Loucy (cell line): Measurements from ENCODE around the gene RECQL5.

Source experiments
- H2AFZ ChIP-seq: fragments of 200-600 bp; sonication (generic); 2 replicates; pipeline ENCODE4 v1.6.0; 2016; ENCODE audit warnings: antibody characterized with exemption, mild to moderate bottlenecking, low read length, moderate library complexity
- H3F3A ChIP-seq: fragments of 200-600 bp; 2 replicates; pipeline ENCODE4 v1.6.0; 2016; ENCODE audit warnings: antibody characterized with exemption, low read depth, mild to moderate bottlenecking
- H3K27me3 ChIP-seq: fragments of 200-600 bp; sonication (generic); 2 replicates; pipeline ENCODE4 v1.6.1; 2014; ENCODE audit warnings: low read length, mild to moderate bottlenecking; ENCODE audit not compliant: insufficient read depth, poor library complexity, severe bottlenecking
- H3K36me3 ChIP-seq: fragments of 200-600 bp; sonication (generic); 2 replicates; pipeline ENCODE4 v1.6.1; 2016; ENCODE audit warnings: low read length; ENCODE audit not compliant: insufficient read depth
- H3K4me1 ChIP-seq: fragments of 200-600 bp; sonication (generic); 2 replicates; pipeline ENCODE4 v1.5.1; 2014; ENCODE audit warnings: low read length, mild to moderate bottlenecking; ENCODE audit not compliant: insufficient read depth, poor library complexity, severe bottlenecking
- H3K4me2 ChIP-seq: fragments of 200-600 bp; sonication (generic); 2 replicates; pipeline ENCODE4 v1.6.0; 2014; ENCODE audit warnings: antibody characterized with exemption, low read length, low read depth, mild to moderate bottlenecking; ENCODE audit not compliant: poor library complexity, severe bottlenecking
- H3K4me3 ChIP-seq: fragments of 200-600 bp; sonication (generic); 2 replicates; pipeline ENCODE4 v1.5.1; 2014; ENCODE audit warnings: low read length, mild to moderate bottlenecking, mixed read lengths; ENCODE audit not compliant: poor library complexity, severe bottlenecking
- H3K79me2 ChIP-seq: fragments of 200-600 bp; sonication (generic); 2 replicates; pipeline ENCODE4 v1.6.1; 2014; ENCODE audit warnings: low read length; ENCODE audit not compliant: insufficient read depth
- H3K9ac ChIP-seq: fragments of 200-600 bp; sonication (generic); 2 replicates; pipeline ENCODE4 v1.6.0; 2014; ENCODE audit warnings: mild to moderate bottlenecking, low read depth, low read length, moderate library complexity; ENCODE audit not compliant: poor library complexity, severe bottlenecking
- H3K9me2 ChIP-seq: fragments of 200-600 bp; sonication (generic); replicated peaks from 2 replicates; pipeline ENCODE4 v1.6.1; 2016; ENCODE audit warnings: low read depth, low read length, mixed read lengths
- H3K9me3 ChIP-seq: fragments of 200-600 bp; sonication (generic); 2 replicates; pipeline ENCODE4 v1.6.1; 2014; ENCODE audit warnings: mild to moderate bottlenecking, antibody characterized with exemption, low read length, low read depth; ENCODE audit not compliant: insufficient read depth
- H4K20me1 ChIP-seq: fragments of 200-600 bp; sonication (generic); 2 replicates; pipeline ENCODE4 v1.6.0; 2014; ENCODE audit warnings: antibody characterized with exemption, low read length, mild to moderate bottlenecking; ENCODE audit not compliant: insufficient read depth, poor library complexity, severe bottlenecking
- EZH2phosphoT487 ChIP-seq: fragments of 200-600 bp; IDR thresholded peaks from 2 replicates; pipeline ENCODE4 v1.6.1; 2018; ENCODE audit warnings: antibody characterized with exemption, mild to moderate bottlenecking, moderate library complexity, borderline replicate concordance
- TF ChIP-seq, protein P1 (sequence below): fragments of 200-600 bp; sonication (generic); conservative IDR thresholded peaks from 2 replicates; pipeline ENCODE4 v1.5.1; 2014; ENCODE audit warnings: mild to moderate bottlenecking, antibody characterized with exemption, low read length

Gene RECQL5

DNA sequence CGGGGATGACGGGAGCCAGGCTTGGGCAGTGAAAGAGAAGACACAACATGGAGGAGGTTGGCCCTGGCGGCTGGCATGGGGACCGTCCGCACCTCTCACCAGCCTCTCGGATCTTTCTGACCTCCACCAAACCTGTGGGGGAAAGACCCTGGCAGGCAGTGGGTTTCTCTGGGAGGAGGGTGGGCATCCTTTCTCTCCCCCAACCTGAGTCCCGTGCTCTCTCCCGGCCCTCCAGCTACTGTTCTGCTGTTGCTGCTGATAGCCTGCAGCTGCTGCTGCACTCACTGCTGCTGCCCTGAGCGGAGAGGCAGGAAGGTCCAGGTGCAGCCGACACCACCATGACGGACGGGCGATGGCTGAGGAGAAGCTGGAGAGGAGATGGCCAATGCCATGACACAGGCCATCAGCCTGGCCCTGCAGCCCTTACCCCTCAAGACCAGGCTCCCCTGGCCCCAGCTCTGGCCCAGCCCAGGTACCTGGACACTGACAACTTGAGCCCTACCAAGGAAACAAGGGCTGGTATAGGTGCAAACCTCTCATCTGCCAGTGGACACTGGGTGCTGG is 26.3 kb downstream of the RECQL5 start:
- no peak overlapping the region for H3K4me2 ChIP-seq
- H3K9ac ChIP-seq = no peak overlapping the region
- no peak overlapping the region for H3K4me3 ChIP-seq
- no peaks in the 10 kb centered on the region for H3K9me3 ChIP-seq
- no peaks in the 10 kb centered on the region for H3K9me2 ChIP-seq
- no peaks in the 10 kb centered on the region for H3F3A ChIP-seq
- H3K79me2 ChIP-seq = no peaks in the 10 kb centered on the region
- H3K4me1 ChIP-seq = peaks cover 6% of the 10 kb centered on the region
- H3K27me3 ChIP-seq = no peaks in the 10 kb centered on the region
- H3K36me3 ChIP-seq = no peaks in the 10 kb centered on the region
- H4K20me1 ChIP-seq = no peaks in the 10 kb centered on the region
- H2AFZ ChIP-seq = no peak overlapping the region
- TF ChIP-seq, protein P1, sequence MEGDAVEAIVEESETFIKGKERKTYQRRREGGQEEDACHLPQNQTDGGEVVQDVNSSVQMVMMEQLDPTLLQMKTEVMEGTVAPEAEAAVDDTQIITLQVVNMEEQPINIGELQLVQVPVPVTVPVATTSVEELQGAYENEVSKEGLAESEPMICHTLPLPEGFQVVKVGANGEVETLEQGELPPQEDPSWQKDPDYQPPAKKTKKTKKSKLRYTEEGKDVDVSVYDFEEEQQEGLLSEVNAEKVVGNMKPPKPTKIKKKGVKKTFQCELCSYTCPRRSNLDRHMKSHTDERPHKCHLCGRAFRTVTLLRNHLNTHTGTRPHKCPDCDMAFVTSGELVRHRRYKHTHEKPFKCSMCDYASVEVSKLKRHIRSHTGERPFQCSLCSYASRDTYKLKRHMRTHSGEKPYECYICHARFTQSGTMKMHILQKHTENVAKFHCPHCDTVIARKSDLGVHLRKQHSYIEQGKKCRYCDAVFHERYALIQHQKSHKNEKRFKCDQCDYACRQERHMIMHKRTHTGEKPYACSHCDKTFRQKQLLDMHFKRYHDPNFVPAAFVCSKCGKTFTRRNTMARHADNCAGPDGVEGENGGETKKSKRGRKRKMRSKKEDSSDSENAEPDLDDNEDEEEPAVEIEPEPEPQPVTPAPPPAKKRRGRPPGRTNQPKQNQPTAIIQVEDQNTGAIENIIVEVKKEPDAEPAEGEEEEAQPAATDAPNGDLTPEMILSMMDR = no peak
- TF ChIP-seq EZH2phosphoT487 = no peak

DNA sequence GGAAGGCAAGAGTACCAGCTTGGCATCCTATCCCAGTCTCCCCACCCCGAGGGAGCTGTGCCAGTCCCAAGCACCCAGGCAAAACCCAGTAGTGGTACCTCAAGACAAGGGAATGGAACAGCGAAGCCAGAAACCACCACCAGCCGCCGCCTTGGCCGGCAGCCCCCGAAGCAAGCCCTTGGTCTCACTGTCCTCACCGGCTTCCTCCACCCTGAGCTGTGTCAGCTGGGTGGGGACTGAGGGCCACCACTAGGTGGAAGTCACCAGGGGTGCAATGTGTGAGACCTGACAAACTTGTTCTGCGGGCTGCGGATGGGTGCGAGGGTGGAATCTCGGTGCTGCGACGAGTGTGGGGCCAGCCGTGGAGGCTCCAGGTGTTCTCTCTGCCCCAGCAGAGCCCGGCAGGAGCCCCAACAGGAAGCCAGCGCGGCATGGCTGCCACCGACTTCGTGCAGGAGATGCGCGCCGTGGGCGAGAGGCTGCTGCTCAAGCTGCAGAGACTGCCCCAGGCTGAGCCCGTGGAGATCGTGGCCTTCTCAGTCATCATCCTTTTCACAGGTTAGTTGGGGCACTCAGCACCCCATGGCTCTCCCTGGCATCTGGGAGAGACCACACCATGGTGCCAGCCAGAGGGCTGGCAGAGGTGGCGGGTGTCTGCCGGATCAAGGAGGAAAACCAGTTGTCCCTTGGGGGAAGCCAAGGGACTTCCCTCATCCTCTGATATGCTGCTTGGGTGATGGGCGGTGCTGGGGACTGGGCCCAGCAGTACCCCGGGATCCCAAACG is 27.0 kb downstream of the RECQL5 start:
- no peak overlapping the region for H3K9ac ChIP-seq
- H3K4me2 ChIP-seq = no peak overlapping the region
- no peak overlapping the region for H2AFZ ChIP-seq
- H3K27me3 ChIP-seq = no peaks in the 10 kb centered on the region
- no peaks in the 10 kb centered on the region for H3K9me2 ChIP-seq
- no peaks in the 10 kb centered on the region for H4K20me1 ChIP-seq
- TF ChIP-seq, protein P1 = no peak
- no peak for TF ChIP-seq EZH2phosphoT487
- no peak overlapping the region for H3K4me3 ChIP-seq
- no peaks in the 10 kb centered on the region for H3F3A ChIP-seq
- H3K79me2 ChIP-seq = no peaks in the 10 kb centered on the region
- no peaks in the 10 kb centered on the region for H3K9me3 ChIP-seq
- H3K4me1 ChIP-seq = no peaks in the 10 kb centered on the region
- H3K36me3 ChIP-seq = no peaks in the 10 kb centered on the region

DNA sequence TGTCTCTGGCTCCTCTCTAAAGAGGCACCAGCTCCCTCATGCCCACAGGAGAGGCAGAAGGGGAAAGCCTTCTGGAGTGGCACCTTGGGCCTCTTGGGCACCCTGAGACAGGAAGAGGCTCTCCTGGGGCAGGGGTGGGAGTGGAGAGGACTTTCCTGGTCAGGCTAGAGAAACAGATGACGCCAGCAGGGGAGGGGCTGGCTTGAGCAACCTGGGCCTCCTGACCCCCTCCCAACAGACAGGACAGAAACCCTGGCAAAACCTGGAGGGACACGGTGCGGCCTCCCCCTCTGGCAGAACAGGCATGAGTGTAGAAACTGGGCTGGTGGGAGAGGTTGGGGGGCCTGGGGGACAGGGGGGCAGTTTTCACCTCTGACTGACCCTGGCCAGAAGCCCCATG is 27.6 kb downstream of the RECQL5 start:
- Histone ChIP-seq H3K27me3 (no peaks in the 10 kb centered on the region), H3K79me2 (no peaks in the 10 kb centered on the region), H2AFZ (no peak overlapping the region), H3K4me2 (no peak overlapping the region), H3K9me2 (no peaks in the 10 kb centered on the region), H4K20me1 (no peaks in the 10 kb centered on the region), H3K9me3 (no peaks in the 10 kb centered on the region), H3K9ac (no peak overlapping the region), H3K4me1 (peaks cover 1% of the 10 kb centered on the region), H3K4me3 (no peak overlapping the region), H3K36me3 (no peaks in the 10 kb centered on the region), H3F3A (no peaks in the 10 kb centered on the region)
- no peak for TF ChIP-seq EZH2phosphoT487
- TF ChIP-seq, protein P1 = no peak
